Keratinocyte (primary cell): Measurements from ENCODE around the gene FAXC. TPM values are rescaled to one million over a fixed set of nuclear protein-coding genes. Genes with fewer than 3 reads are reported as not detected.
A peak's percentile ranks its signal among the peaks of the same experiment; 100 is the strongest.

ENCODE experiments used
- DNase-seq: peaks from one replicate; pipeline ENCODE4 v3.0.0-alpha.2; 2011; ENCODE audit warnings: low read depth, missing footprints, low spot score
- FAIRE-seq: peaks from 2 replicates; lab custom pipeline; 2011; peaks lifted over from hg19 to GRCh38; lab: Jason Lieb, UNC
- H2AFZ ChIP-seq: 2 replicates; pipeline ENCODE4 v1.6.0; 2012; ENCODE audit warnings: low read length, control low read depth, inconsistent platforms; ENCODE audit not compliant: control insufficient read depth
- H3K27ac ChIP-seq: 2 replicates; pipeline ENCODE4 v1.5.1; 2011; ENCODE audit warnings: low read length; ENCODE audit not compliant: control insufficient read depth, insufficient read depth
- H3K27me3 ChIP-seq: 3 replicates; pipeline ENCODE4 v1.6.0; 2011; ENCODE audit warnings: low read length; ENCODE audit not compliant: control insufficient read depth, insufficient read depth; ENCODE audit errors: extremely low read depth
- H3K36me3 ChIP-seq, 2 experiments: 2 replicates in 1 of 2; 3 replicates in 1 of 2; pipeline ENCODE4 v1.5.1; 2011; ENCODE audit warnings: low read length in 2 of 2, mild to moderate bottlenecking in 1 of 2; ENCODE audit not compliant: control insufficient read depth in 2 of 2, insufficient read depth in 2 of 2; ENCODE audit errors: extremely low read depth in 1 of 2
- H3K4me1 ChIP-seq: 3 replicates; pipeline ENCODE4 v1.5.1; 2011; ENCODE audit warnings: low read length; ENCODE audit not compliant: control insufficient read depth, insufficient read depth; ENCODE audit errors: extremely low read depth
- H3K4me2 ChIP-seq: 3 replicates; pipeline ENCODE4 v1.6.0; 2011; ENCODE audit warnings: low read depth, low read length; ENCODE audit not compliant: control insufficient read depth, insufficient read depth; ENCODE audit errors: extremely low read depth
- H3K4me3 ChIP-seq, 3 experiments: fragments of 200-600 bp in 1 of 3; sonication (generic) in 1 of 3; 2 replicates in 2 of 3; 3 replicates in 1 of 3; pipeline ENCODE4 v1.5.1; 2011 to 2016; ENCODE audit warnings: low read length in 3 of 3, mild to moderate bottlenecking in 3 of 3, control low read depth in 2 of 3, inconsistent platforms in 1 of 3, low read depth in 1 of 3, mixed read lengths in 1 of 3, mixed run types in 1 of 3, moderate library complexity in 1 of 3; ENCODE audit not compliant: control insufficient read depth in 2 of 3, insufficient read depth in 2 of 3; ENCODE audit errors: extremely low read depth in 1 of 3
- H3K79me2 ChIP-seq: 2 replicates; pipeline ENCODE4 v1.6.0; 2012; ENCODE audit warnings: low read length; ENCODE audit not compliant: control insufficient read depth, insufficient read depth
- H3K9ac ChIP-seq: 3 replicates; pipeline ENCODE4 v1.6.0; 2011; ENCODE audit warnings: low read length; ENCODE audit not compliant: control insufficient read depth, insufficient read depth; ENCODE audit errors: extremely low read depth
- H3K9me1 ChIP-seq: 3 replicates; pipeline ENCODE4 v1.6.0; 2011; ENCODE audit warnings: low read length; ENCODE audit not compliant: control insufficient read depth, insufficient read depth; ENCODE audit errors: extremely low read depth
- H3K9me3 ChIP-seq: 2 replicates; pipeline ENCODE4 v1.5.1; 2012; ENCODE audit warnings: low read depth, low read length; ENCODE audit not compliant: control insufficient read depth
- H4K20me1 ChIP-seq: 3 replicates; pipeline ENCODE4 v1.6.0; 2011; ENCODE audit warnings: low read length; ENCODE audit not compliant: control insufficient read depth, insufficient read depth; ENCODE audit errors: extremely low read depth
- CTCF ChIP-seq, 3 experiments: IDR thresholded peaks in 1 of 3; conservative IDR thresholded peaks in 1 of 3; optimal IDR thresholded peaks in 1 of 3; 2 replicates in 2 of 3; 3 replicates in 1 of 3; pipeline versions ENCODE3 to v1.5.1; 2011; ENCODE audit warnings: low read length in 3 of 3, mild to moderate bottlenecking in 3 of 3, moderate library complexity in 2 of 3, control low read depth in 1 of 3, inconsistent platforms in 1 of 3; ENCODE audit not compliant: insufficient read depth in 2 of 3; ENCODE audit errors: extremely low read depth in 1 of 3
- EZH2 ChIP-seq: IDR thresholded peaks from one replicate; pipeline ENCODE4 v1.6.1; 2012; ENCODE audit warnings: inconsistent platforms, mild to moderate bottlenecking, low read length, moderate library complexity
- dilution Hi-C: fragments of 300-500 bp; cut with MboI; formaldehyde crosslinking; loops from one replicate; pipeline ENCODE4 v1.7.0; 2020; ENCODE audit warnings: low sequenced_read_pairs; ENCODE audit not compliant: extremely low pct_ligation_motif_present
- polyA plus RNA-seq, 5 experiments: library from polyadenylated mRNA; depleted of rRNA in 3 of 5; stranded (reverse) in 3 of 5; stranded (forward) in 1 of 5; unstranded in 1 of 5; fragments of >200 nt; gene quantifications; 1 replicate in 1 of 5; 2 replicates in 3 of 5; 3 replicates in 1 of 5; pipeline versions ENCODE4 v1.2.1 to v1.2.3, GENCODE V29; 2011 to 2012; ENCODE audit warnings: missing spikeins in 2 of 5, low read depth in 1 of 5, low replicate concordance in 1 of 5

Gene FAXC
- polyA plus RNA-seq, 1 donor (not counting 4 experiments of a cell fraction or from before 2014, with no cell fraction given): 8.3 TPM

- FAIRE-seq: peak; percentile 23
Measured at GRCh38 chr6:99366852-99367251, 17.4 kb upstream of the FAXC start.

GRCh38 chr6:99364026-99364425 lies 14.6 kb upstream of the FAXC start:
- H3K9me1 ChIP-seq: no peaks in the 10 kb centered on the region
- no peaks in the 10 kb centered on the region for H3K36me3 ChIP-seq
- no peak overlapping the region for H3K9ac ChIP-seq
- no peaks in the 10 kb centered on the region for H4K20me1 ChIP-seq
- H3K4me3 ChIP-seq: no peak overlapping the region
- no peak overlapping the region for H3K27ac ChIP-seq
- H3K79me2 ChIP-seq: no peaks in the 10 kb centered on the region
- no peaks in the 10 kb centered on the region for H3K9me3 ChIP-seq
- FAIRE-seq: no peak
- dilution Hi-C loops: no loop called here
- no peak for DNase-seq
- H3K4me1 ChIP-seq: no peaks in the 10 kb centered on the region
- TF ChIP-seq EZH2 (no peak), CTCF (optimal IDR thresholded peaks at IDR 0.05 in 1 of 3, IDR thresholded peaks at IDR 0.05 in 1 of 3, conservative IDR thresholded peaks at IDR 0.05 in 1 of 3; ENCODE audit: extremely low read depth in 1 of 3, insufficient read depth in 2 of 3, low read length in 3 of 3) (no peak)
- no peak overlapping the region for H2AFZ ChIP-seq
- no peaks in the 10 kb centered on the region for H3K27me3 ChIP-seq
- H3K4me2 ChIP-seq: no peak overlapping the region

More at GRCh38 chr6:99366852-99367251, 17.4 kb upstream of the FAXC start:
- Histone ChIP-seq H3K79me2 (no peaks in the 10 kb centered on the region), H3K4me3 (no peak overlapping the region), H3K27ac (no peak overlapping the region), H3K9me3 (no peaks in the 10 kb centered on the region), H3K27me3 (no peaks in the 10 kb centered on the region), H3K36me3 (no peaks in the 10 kb centered on the region), H2AFZ (no peak overlapping the region), H3K4me2 (no peak overlapping the region), H4K20me1 (no peaks in the 10 kb centered on the region), H3K9ac (no peak overlapping the region), H3K4me1 (no peaks in the 10 kb centered on the region), H3K9me1 (no peaks in the 10 kb centered on the region)
- no peak for TF ChIP-seq CTCF (optimal IDR thresholded peaks at IDR 0.05 in 1 of 3, IDR thresholded peaks at IDR 0.05 in 1 of 3, conservative IDR thresholded peaks at IDR 0.05 in 1 of 3; ENCODE audit: extremely low read depth in 1 of 3, insufficient read depth in 2 of 3, low read length in 3 of 3)
- no peak for TF ChIP-seq EZH2
- DNase-seq: no peak
- dilution Hi-C loops: no loop called here
